A549 (cell line): Measurements from ENCODE around the gene TBRG4.

Source experiments
- CEBPB ChIP-seq, 2 experiments: fragments of >200 bp in 1 of 2; sonication (Bioruptor Twin) in 1 of 2; formaldehyde crosslinking in 1 of 2; IDR thresholded peaks; 2 replicates each; pipeline ENCODE4 v1.6.1; 2012 to 2016
- CTCF ChIP-seq: fragments of >200 bp; sonication (Bioruptor Twin); formaldehyde crosslinking; IDR thresholded peaks from 3 replicates; pipeline ENCODE4 v1.5.1; 2016
- EP300 ChIP-seq, 2 experiments: fragments of >200 bp; sonication (Bioruptor Twin); formaldehyde crosslinking; IDR thresholded peaks; 2 replicates in 1 of 2; 3 replicates in 1 of 2; pipeline ENCODE4 v1.6.1; 2016 to 2017
- ESRRA ChIP-seq: fragments of 150-350 bp; IDR thresholded peaks from 2 replicates; pipeline ENCODE4 v1.6.1; 2014; ENCODE audit warnings: mild to moderate bottlenecking, low read length, borderline replicate concordance
- HOXB5 ChIP-seq: fragments of 250-450 bp; sonication (Bioruptor Pico); IDR thresholded peaks from 2 replicates; pipeline ENCODE4 v1.5.0; 2020; ENCODE audit warnings: mild to moderate bottlenecking, moderate library complexity
- JUN ChIP-seq, 2 experiments: fragments of >200 bp; sonication (Bioruptor Twin); formaldehyde crosslinking; IDR thresholded peaks; 2 replicates in 1 of 2; 3 replicates in 1 of 2; pipeline ENCODE4 v1.6.1; 2016 to 2017
- MAFK ChIP-seq: fragments of 450-650 bp; IDR thresholded peaks from 2 replicates; pipeline ENCODE4 v1.6.1; 2014; ENCODE audit not compliant: partially characterized antibody
- MAZ ChIP-seq: fragments of 150-350 bp; IDR thresholded peaks from 2 replicates; pipeline ENCODE4 v1.6.1; 2014; ENCODE audit warnings: antibody characterized with exemption, low read depth, low read length, borderline replicate concordance
- USF2 ChIP-seq: fragments of 450-650 bp; IDR thresholded peaks from 2 replicates; pipeline ENCODE4 v1.6.1; 2014; ENCODE audit warnings: antibody characterized with exemption

DNA sequence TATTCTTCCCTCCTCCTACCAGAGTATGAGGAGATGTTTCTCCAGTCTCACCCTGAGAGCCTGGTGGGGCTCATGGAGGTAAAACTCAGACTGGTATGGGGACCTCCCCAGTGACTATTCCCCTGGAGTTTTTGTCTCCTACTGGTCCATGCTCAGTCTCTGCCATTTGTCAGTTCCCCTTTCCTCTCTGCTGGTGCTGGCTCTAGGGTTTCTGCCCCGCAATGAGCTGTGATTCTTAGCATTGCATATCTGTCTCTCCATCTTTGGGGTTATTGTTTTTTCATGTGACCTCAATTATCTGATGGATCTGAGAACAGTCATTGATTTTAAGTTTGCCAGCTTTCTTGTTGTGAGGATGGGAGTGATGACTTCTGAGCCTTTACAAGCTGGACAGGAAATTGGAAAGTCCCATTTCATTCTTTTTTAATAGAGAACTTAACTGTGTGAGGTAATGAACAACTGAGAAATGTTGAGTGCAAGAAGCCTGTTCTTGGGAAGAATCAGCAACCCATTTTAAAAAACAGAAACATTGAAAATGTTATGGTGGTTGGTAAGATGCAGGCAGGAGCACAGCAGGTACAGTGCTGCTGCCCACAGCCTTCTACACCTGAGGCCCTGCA is 49.6 kb downstream of the TBRG4 start:
- no peak for TF ChIP-seq CTCF
- TF ChIP-seq EP300 (IDR thresholded peaks at IDR 0.05): no peak
- no peak for TF ChIP-seq USF2
- TF ChIP-seq JUN (IDR thresholded peaks at IDR 0.05): no peak
- no peak for TF ChIP-seq CEBPB (IDR thresholded peaks at IDR 0.05)
- TF ChIP-seq MAZ: no peak
- TF ChIP-seq ESRRA: no peak
- no peak for TF ChIP-seq MAFK
- TF ChIP-seq HOXB5 (CRISPR knock-in tag): no peak
